GM12864 (cell line): ENCODE measurements around the gene CLIC3.

Experiments used
- DNase-seq: peaks from one replicate; pipeline ENCODE4 v3.0.0-alpha.2; 2011; ENCODE audit warnings: low read depth
- H3K4me3 ChIP-seq: 2 replicates; pipeline ENCODE4 v1.5.1; 2011; ENCODE audit warnings: mild to moderate bottlenecking, low read depth, low read length, control low read depth
- TF ChIP-seq, protein P1 (sequence below): IDR thresholded peaks from 2 replicates; pipeline ENCODE4 v1.5.1; 2011; ENCODE audit warnings: low read depth, mild to moderate bottlenecking, moderate library complexity, low read length, control low read depth, inconsistent platforms; ENCODE audit errors: missing control alignments

CLIC3 gene

GRCh38 chr9:137020771-137021567, 24.6 kb upstream of the CLIC3 start:
- no peak for DNase-seq
- H3K4me3 ChIP-seq, result no peak overlapping the region
- TF ChIP-seq, protein P1, sequence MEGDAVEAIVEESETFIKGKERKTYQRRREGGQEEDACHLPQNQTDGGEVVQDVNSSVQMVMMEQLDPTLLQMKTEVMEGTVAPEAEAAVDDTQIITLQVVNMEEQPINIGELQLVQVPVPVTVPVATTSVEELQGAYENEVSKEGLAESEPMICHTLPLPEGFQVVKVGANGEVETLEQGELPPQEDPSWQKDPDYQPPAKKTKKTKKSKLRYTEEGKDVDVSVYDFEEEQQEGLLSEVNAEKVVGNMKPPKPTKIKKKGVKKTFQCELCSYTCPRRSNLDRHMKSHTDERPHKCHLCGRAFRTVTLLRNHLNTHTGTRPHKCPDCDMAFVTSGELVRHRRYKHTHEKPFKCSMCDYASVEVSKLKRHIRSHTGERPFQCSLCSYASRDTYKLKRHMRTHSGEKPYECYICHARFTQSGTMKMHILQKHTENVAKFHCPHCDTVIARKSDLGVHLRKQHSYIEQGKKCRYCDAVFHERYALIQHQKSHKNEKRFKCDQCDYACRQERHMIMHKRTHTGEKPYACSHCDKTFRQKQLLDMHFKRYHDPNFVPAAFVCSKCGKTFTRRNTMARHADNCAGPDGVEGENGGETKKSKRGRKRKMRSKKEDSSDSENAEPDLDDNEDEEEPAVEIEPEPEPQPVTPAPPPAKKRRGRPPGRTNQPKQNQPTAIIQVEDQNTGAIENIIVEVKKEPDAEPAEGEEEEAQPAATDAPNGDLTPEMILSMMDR, result no peak

GRCh38 chr9:137019891-137020683, 23.7 kb upstream of the CLIC3 start:
- TF ChIP-seq, protein P1, result no peak
- H3K4me3 ChIP-seq, result no peak overlapping the region
- DNase-seq, result no peak

DNA sequence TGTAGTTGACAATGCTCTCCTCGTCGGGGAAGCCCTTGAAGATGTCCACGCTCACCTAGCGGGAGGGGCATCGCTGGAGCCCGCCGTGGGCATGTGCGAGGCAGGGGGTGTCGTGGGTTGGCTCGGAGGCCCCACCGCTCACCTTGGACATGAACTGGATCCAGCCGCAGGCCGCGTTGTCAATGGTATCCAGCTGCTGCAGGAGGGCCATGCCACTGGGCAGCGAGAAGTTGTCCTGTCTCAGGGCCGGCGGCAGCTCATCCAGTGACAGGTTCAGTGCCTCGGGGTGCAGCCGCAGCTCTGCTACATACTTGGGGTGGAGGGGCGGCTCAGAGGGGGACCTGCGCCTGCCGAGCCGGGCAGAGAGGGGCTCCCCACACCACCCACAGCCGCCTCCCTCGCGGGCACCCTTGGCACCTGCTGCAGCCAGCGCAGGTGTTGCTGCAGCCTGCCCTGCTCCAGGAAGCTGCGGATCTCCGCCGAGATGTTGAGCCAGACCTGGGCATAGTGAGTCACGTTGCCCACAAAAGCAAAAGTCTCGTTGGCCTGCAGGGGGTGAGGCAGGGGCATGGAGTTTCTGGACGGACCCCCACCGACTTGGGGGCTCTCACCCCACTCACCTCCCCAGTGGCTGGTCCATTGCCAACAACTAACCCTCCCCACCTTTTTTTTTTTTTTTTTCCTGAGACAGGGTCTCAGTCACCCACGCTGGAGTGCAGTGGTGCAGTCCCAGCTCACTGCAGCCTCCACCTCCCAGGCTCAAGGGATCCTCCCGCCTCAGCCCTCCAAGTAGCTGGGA, 22.6 kb upstream of the CLIC3 start:
- DNase-seq, result no peak
- H3K4me3 ChIP-seq, result no peak overlapping the region
- TF ChIP-seq, protein P1, result no peak

- TF ChIP-seq, protein P1, result no peak
- H3K4me3 ChIP-seq, result no peak overlapping the region
- DNase-seq, result no peak
Measured at GRCh38 chr9:137017791-137018497, 21.6 kb upstream of the CLIC3 start.

DNA sequence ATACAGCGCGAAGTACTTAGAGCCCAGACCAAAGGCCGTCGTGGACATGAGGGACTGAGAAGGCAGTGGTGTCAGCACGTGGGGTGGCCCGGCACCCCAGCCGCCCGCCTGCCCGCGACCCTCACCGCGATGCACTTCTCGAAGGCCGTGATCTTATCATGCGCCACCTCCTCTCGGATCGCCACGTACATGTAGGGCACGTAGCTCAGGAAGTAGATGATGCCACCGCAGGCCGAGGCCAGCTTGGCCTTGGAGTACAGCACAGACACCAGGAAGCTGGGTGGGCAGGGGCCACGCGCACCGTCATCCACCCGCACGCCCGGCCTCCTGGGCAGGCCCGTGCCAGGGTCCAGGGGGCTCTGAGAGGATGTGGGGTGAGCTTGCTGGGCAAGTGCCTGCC, 20.7 kb upstream of the CLIC3 start:
- TF ChIP-seq, protein P1, result no peak
- H3K4me3 ChIP-seq, result no peak overlapping the region
- DNase-seq, result no peak

DNA sequence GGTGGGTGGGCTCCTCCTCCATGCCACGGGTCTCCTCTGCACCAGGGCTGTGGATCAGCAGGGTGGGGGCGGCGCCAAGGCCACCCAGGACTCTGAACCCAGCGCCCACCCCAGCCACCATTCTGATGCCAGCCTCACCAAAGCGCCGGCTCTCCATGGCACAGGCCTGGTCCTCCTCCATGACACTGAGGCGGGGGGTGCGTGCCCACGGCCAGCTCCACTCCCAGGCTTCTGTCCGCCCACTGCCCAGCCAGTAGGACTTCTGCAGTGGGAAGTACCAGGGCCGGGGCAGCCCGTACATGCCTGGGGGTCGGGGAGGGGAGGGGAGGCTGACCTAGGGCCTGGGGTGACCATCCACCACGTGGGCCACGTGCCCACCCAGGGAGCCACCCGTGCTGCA, 20.1 kb upstream of the CLIC3 start:
- H3K4me3 ChIP-seq, result no peak overlapping the region
- TF ChIP-seq, protein P1, result no peak
- DNase-seq, result no peak
